Heart left ventricle (tissue), 16 donors: ENCODE data around the gene ADAMTSL1. TPM values are rescaled to one million over a fixed set of nuclear protein-coding genes. Genes with fewer than 3 reads are reported as not detected.

ENCODE experiments used
- ATAC-seq, 4 donors: fragments of 200-7000 bp; cut with Tn5 transposase; one replicate each; pipeline ENCODE4 v1.9.1; 2020 to 2022; ENCODE audit warnings: moderate library complexity in 4 of 4, mild to moderate bottlenecking in 3 of 4, moderate number of reproducible peaks in 1 of 4
- DNase-seq, 5 donors: peaks; one replicate each; pipeline ENCODE4 v3.0.0-alpha.2; 2020
- H3K27ac ChIP-seq, 12 donors: fragments of 200-600 bp; sonication (generic) in 4 of 12; one replicate each; pipeline versions ENCODE4 v1.5.0 to v1.8.0; 2016 to 2022; ENCODE audit warnings: mild to moderate bottlenecking in 2 of 12
- H3K27me3 ChIP-seq, 9 donors: fragments of 200-600 bp; sonication (generic) in 2 of 9; one replicate each; pipeline versions ENCODE4 v1.5.1 to v1.8.0; 2016 to 2022; ENCODE audit warnings: mild to moderate bottlenecking in 3 of 9
- H3K36me3 ChIP-seq, 9 donors: fragments of 200-600 bp; sonication (generic) in 2 of 9; one replicate each; pipeline versions ENCODE4 v1.5.0 to v1.8.0; 2018 to 2022; ENCODE audit warnings: mild to moderate bottlenecking in 2 of 9
- H3K4me1 ChIP-seq, 12 donors: fragments of 200-600 bp; sonication (generic) in 4 of 12; one replicate each; pipeline versions ENCODE4 v1.5.0 to v1.8.0; 2016 to 2022; ENCODE audit warnings: mild to moderate bottlenecking in 3 of 12
- H3K4me3 ChIP-seq, 12 donors: fragments of 200-600 bp; sonication (generic) in 4 of 12; one replicate each; pipeline versions ENCODE4 v1.5.0 to v1.8.0; 2017 to 2022; ENCODE audit warnings: mild to moderate bottlenecking in 9 of 12, moderate library complexity in 4 of 12
- H3K9me3 ChIP-seq, 12 donors: fragments of 200-600 bp; sonication (generic) in 4 of 12; one replicate each; pipeline versions ENCODE4 v1.5.0 to v1.8.0; 2016 to 2022; ENCODE audit warnings: mild to moderate bottlenecking in 1 of 12
- POLR2A ChIP-seq, 2 donors: fragments of 450-650 bp; IDR thresholded peaks; one replicate each; pipeline ENCODE4 v1.6.1; 2017; ENCODE audit warnings: antibody characterized with exemption in 2 of 2, mild to moderate bottlenecking in 2 of 2, moderate library complexity in 2 of 2
- WGBS, 4 donors: extraction: QIAGEN DNeasy Blood & Tissue Kit in 2 of 4; methylation state at CpG; one replicate each; pipeline versions ENCODE4 v1.1.5 to v1.1.7; 2013 to 2018; 5-methylcytosine and 5-hydroxymethylcytosine counted together
- intact Hi-C, 10 donors: fragments of 100-400 bp; cut with DNase I; formaldehyde crosslinking; loops; one replicate each; pipeline versions ENCODE4 v1.11.1 to v1.14.2; 2022
- polyA plus RNA-seq, 2 donors: library from polyadenylated mRNA; stranded (reverse); fragments of 200-250 nt; gene quantifications; one replicate each; pipeline ENCODE4 v1.2.3, GENCODE V29; 2013
- total RNA-seq, 9 donors: library from RNA; depleted of rRNA in 2 of 9; stranded (reverse); fragments of >200 nt in 2 of 9; fragmentation: NEBNext Ultra II Directional in 3 of 9; extraction: Animal tissue kit (Norgen Biotek cat#: 25700) in 3 of 9; gene quantifications; one replicate each; pipeline versions ENCODE4 v1.1.0 to v1.2.4, GENCODE V29; 2016 to 2023
- TF ChIP-seq, protein P1 (sequence below), 12 donors: fragments of 200-600 bp; sonication (generic) in 4 of 12; IDR thresholded peaks; one replicate each; pipeline versions ENCODE4 v1.5.0 to v1.8.0; 2018 to 2022; ENCODE audit warnings: antibody characterized with exemption in 12 of 12, mild to moderate bottlenecking in 5 of 12
- donor health status: ischemic (EF 13 %, LVEDD 7.1; RV severe dilation, severe dysfunction).
- donor health status: healthy with polysubstance abuse.
- donor health status: DM: no; HTN: yes; CAD: no.
- donor health status: DM: no; HTN: no; CAD: no.
- donor health status: ischemic (EF 25% LVEDD 6.9; RV normal size, moderate dysfunction).
- donor health status: ischemic (EF 25% LVEDD 5.7; RV mildly dilated, moderate dysfunction).
- donor health status: healthy.
- donor health status: DM: yes; HTN: yes; CAD: no.
- donor health status: ischemic (EF 35%, LVEDD 5.7; RV mildly dilated, moderate dysfunction).
- donor health status: nonischemic (EF 11% LVEDD 7.7; RV severe dilation, severe dysfunction).
- donor health status: DM: yes; HTN: yes; CAD: no.
- donor health status: PGD.
- donor health status: ischemic (EF 29% LVEDD 5.4; RV normal size, mild dysfunction).
- donor health status: nonischemic (EF 23%, LVEDD 6.1; RV moderate dilation, normal function).

The ADAMTSL1 gene
- total and polyA plus RNA-seq, 11 donors = 0.46 to 4.7 (median 1.1) TPM

DNA sequence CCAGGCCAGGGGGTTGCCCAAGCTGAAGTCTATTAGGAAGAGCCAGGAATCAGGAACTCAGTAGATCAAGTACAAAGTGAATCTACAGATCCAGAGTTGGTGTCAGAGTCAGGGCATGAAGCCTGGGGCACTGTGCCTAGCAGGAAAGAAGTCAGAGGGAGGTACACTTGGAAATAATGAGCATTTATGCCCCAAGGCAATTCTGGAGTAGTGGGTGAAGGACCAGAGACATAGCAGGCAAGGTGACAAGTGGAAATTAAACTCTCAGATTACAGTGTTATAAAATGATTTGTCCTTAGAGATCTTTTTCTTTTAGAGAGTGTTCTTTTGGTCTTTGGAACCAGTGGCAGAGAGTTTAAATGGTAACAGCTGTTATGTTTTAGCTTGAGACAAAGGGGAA lies 138.0 kb downstream of the ADAMTSL1 start:
- Histone ChIP-seq H3K4me1 (peaks cover 0 to 8% (median 0%) of the 10 kb centered on the region in 12 donors), H3K27me3 (no peaks in the 10 kb centered on the region), H3K4me3 (no peak overlapping the region), H3K9me3 (peaks cover 0 to 6% (median 0%) of the 10 kb centered on the region in 12 donors), H3K27ac (no peak overlapping the region), H3K36me3 (no peaks in the 10 kb centered on the region)
- ATAC-seq (no peak), DNase-seq (no peak)
- no peak for TF ChIP-seq POLR2A (IDR thresholded peaks at IDR 0.05)
- TF ChIP-seq, protein P1, sequence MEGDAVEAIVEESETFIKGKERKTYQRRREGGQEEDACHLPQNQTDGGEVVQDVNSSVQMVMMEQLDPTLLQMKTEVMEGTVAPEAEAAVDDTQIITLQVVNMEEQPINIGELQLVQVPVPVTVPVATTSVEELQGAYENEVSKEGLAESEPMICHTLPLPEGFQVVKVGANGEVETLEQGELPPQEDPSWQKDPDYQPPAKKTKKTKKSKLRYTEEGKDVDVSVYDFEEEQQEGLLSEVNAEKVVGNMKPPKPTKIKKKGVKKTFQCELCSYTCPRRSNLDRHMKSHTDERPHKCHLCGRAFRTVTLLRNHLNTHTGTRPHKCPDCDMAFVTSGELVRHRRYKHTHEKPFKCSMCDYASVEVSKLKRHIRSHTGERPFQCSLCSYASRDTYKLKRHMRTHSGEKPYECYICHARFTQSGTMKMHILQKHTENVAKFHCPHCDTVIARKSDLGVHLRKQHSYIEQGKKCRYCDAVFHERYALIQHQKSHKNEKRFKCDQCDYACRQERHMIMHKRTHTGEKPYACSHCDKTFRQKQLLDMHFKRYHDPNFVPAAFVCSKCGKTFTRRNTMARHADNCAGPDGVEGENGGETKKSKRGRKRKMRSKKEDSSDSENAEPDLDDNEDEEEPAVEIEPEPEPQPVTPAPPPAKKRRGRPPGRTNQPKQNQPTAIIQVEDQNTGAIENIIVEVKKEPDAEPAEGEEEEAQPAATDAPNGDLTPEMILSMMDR (IDR thresholded peaks at IDR 0.05) = no peak
- intact Hi-C loops = no loop called here

DNA sequence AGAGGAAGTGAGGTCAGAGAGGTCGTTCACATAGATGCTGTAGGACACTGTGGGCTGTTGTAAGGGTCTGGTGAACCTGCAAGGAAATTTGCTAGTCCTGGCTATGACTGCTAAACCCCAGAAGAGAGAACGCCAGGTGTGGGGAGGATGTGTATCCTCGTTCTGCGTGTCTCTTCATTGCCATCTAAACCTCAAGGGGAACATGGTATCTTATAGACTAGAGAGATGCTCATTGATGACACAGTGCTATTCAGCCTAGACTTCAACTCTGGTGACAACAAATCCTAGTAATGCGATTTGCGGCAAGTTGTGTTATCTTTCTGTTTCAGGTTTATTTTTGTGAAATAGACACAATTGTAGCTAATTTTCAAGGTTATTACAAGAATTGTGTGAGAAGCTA lies 140.2 kb downstream of the ADAMTSL1 start:
- 81 to 89% (median 84%) methylated on average over 6 of the region's 6 CpGs for WGBS, 4 donors
- intact Hi-C loops = no loop called here
- no peak for DNase-seq

DNA sequence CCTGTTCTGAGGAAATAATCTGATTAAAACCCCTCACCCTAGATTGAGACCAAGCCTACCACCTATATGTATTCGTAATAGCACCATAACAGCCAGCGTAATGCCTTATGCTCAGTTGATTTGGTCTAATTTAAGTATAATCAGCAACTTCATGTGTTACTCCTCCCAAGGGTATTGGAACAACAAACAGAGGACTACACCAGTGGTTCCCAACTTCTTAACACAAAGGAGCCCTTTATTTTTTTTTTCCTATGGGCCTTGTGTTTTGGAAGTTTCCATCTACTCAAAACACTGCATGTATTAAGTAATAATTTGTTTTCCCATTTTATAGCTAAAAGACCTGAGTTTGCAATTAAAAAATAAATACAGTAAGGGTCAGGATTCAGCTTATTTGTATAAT lies 140.7 kb downstream of the ADAMTSL1 start:
- DNase-seq (no peak), ATAC-seq (no peak)
- no peak for TF ChIP-seq POLR2A (IDR thresholded peaks at IDR 0.05)
- H3K9me3 ChIP-seq = peaks cover 0 to 6% (median 0%) of the 10 kb centered on the region in 12 donors
- peaks cover 0 to 7% (median 0%) of the 10 kb centered on the region in 12 donors for H3K4me1 ChIP-seq
- H3K4me3 ChIP-seq = no peak overlapping the region
- intact Hi-C loops = no loop called here
- no peaks in the 10 kb centered on the region for H3K27me3 ChIP-seq
- no peak overlapping the region for H3K27ac ChIP-seq
- WGBS, 4 donors = 92 to 96% (median 93%) methylated on average over 2 of the region's 2 CpGs
- H3K36me3 ChIP-seq = no peaks in the 10 kb centered on the region

More for the DNA sequence above, 140.2 kb downstream of the ADAMTSL1 start:
- Histone ChIP-seq H3K36me3 (no peaks in the 10 kb centered on the region), H3K4me1 (peaks cover 0 to 7% (median 0%) of the 10 kb centered on the region in 12 donors), H3K27me3 (no peaks in the 10 kb centered on the region), H3K27ac (no peak overlapping the region), H3K4me3 (no peak overlapping the region), H3K9me3 (peaks cover 0 to 6% (median 0%) of the 10 kb centered on the region in 12 donors)
- no peak for ATAC-seq
- TF ChIP-seq POLR2A (IDR thresholded peaks at IDR 0.05) = no peak
- TF ChIP-seq, protein P1 (IDR thresholded peaks at IDR 0.05) = no peak

DNA sequence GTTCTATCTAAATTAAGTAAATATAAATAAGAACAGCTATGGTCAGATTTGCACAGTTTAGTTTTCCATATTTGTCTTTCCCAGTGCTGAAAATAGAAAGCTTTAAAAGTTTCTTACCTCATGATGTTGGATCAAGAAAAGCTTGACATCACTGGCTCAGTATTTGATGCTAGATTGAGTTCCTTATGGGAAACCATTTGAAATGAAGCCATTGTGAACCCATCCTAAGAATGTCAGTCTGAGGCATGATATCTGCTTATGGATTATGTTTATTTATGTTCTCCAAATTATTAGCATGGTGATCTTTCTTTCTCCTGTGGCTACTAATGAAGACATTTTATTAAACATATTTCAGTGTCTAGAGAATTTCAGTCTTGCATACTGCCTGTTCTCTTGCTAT lies 143.0 kb downstream of the ADAMTSL1 start:
- H3K9me3 ChIP-seq = peaks cover 0 to 6% (median 0%) of the 10 kb centered on the region in 12 donors

More for the DNA sequence above, 143.0 kb downstream of the ADAMTSL1 start:
- H3K27me3 ChIP-seq = no peaks in the 10 kb centered on the region
- intact Hi-C loops = no loop called here
- TF ChIP-seq, protein P1 (IDR thresholded peaks at IDR 0.05) = no peak
- TF ChIP-seq POLR2A (IDR thresholded peaks at IDR 0.05) = no peak
- no peak overlapping the region for H3K27ac ChIP-seq
- no peaks in the 10 kb centered on the region for H3K36me3 ChIP-seq
- no peak for DNase-seq
- H3K4me3 ChIP-seq = no peak overlapping the region
- ATAC-seq = no peak
- peaks cover 0 to 4% (median 0%) of the 10 kb centered on the region in 12 donors for H3K4me1 ChIP-seq
